Eye (tissue), 1 donor: ENCODE data around the gene MIPEP.

ENCODE experiments used
- DNase-seq: peaks from one replicate; pipeline ENCODE4 v3.0.0-alpha.2; 2015

The MIPEP gene

GRCh38 chr13:23705583-23705982, 183.6 kb downstream of the MIPEP start:
- DNase-seq, result no peak

GRCh38 chr13:23703246-23703860, 185.8 kb downstream of the MIPEP start:
- no peak for DNase-seq

GRCh38 chr13:23701636-23702035, 187.6 kb downstream of the MIPEP start:
- peak; percentile 70 for DNase-seq

- no peak for DNase-seq
These were observed 188.0 kb downstream of the MIPEP start for GRCh38 chr13:23701186-23701585.

GRCh38 chr13:23699271-23699670, 189.9 kb downstream of the MIPEP start:
- DNase-seq, result no peak

- DNase-seq, result no peak
These were observed 191.4 kb downstream of the MIPEP start for GRCh38 chr13:23697772-23698313.

- DNase-seq, result no peak
These were observed 192.6 kb downstream of the MIPEP start for GRCh38 chr13:23696610-23697009.

- DNase-seq, result peak; percentile 77
These were observed 193.3 kb downstream of the MIPEP start for GRCh38 chr13:23695711-23696464.

GRCh38 chr13:23695196-23695595, 194.0 kb downstream of the MIPEP start:
- no peak for DNase-seq

- DNase-seq, result no peak
These were observed 196.4 kb downstream of the MIPEP start for GRCh38 chr13:23692816-23693215.

GRCh38 chr13:23690668-23691067, 198.5 kb downstream of the MIPEP start:
- peak; percentile 30 for DNase-seq

- no peak for DNase-seq
These were observed 200.9 kb downstream of the MIPEP start for GRCh38 chr13:23688336-23688735.

GRCh38 chr13:23687614-23688013, 201.6 kb downstream of the MIPEP start:
- DNase-seq, result no peak

- no peak for DNase-seq
These were observed 202.3 kb downstream of the MIPEP start for GRCh38 chr13:23686948-23687347.

- no peak for DNase-seq
These were observed 203.8 kb downstream of the MIPEP start for GRCh38 chr13:23685416-23685815.

GRCh38 chr13:23684647-23685046, 204.6 kb downstream of the MIPEP start:
- DNase-seq, result peak; percentile 21

GRCh38 chr13:23683084-23683483, 206.1 kb downstream of the MIPEP start:
- DNase-seq, result no peak

- DNase-seq, result peak; percentile 37
These were observed 208.1 kb downstream of the MIPEP start for GRCh38 chr13:23680845-23681669.
